Measurements from ENCODE around the gene PSD2. TPM values are rescaled to one million over a fixed set of nuclear protein-coding genes. Genes with fewer than 3 reads are reported as not detected.

Gene PSD2
- total RNA-seq, 1 experiment from 2014 or later: 0.22 TPM

DNA sequence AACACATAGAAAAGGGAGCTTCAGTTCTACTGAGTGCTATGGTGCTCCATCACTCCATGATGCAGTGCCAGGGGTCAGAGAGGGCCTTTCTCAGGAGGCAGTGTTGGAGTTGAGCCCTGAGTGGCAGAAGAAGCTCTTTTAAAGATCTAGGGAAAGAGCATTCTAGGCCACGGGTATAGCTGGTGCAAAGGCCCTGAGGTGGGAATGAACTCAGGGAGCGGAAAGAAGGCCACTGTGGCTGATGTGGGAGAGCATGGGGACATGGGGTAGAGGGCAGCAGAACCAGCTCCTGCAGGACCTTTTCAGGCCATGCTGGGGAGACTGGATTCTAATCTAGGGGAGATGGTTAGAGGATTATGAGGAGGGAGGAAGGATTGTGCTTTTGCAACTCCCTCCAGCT, 9.9 kb downstream of the PSD2 start:
- no peak overlapping the region for H3K27ac Mint-ChIP-seq
- no peaks in the 10 kb centered on the region for H3K4me1 ChIP-seq (ENCODE audit: insufficient read depth, low read length)
- H3K36me3 Mint-ChIP-seq (ENCODE audit: insufficient read depth in 1 of 3, low read depth in 3 of 3): no peaks in the 10 kb centered on the region
- H4K5ac ChIP-seq (ENCODE audit: insufficient read length, low read depth, low read length): no peak overlapping the region
- DNase-seq: no peak
- H2BK20ac ChIP-seq (ENCODE audit: low read depth, low read length, poor library complexity, severe bottlenecking): no peak overlapping the region
- H3K9me3 Mint-ChIP-seq: no peaks in the 10 kb centered on the region; a peak in 2 of 5 replicates
- H4K8ac ChIP-seq (replicated peaks; ENCODE audit: insufficient read length, low read depth, low read length): no peak overlapping the region
- H3K4ac ChIP-seq (ENCODE audit: low read depth, low read length): no peak overlapping the region
- no peak for TF ChIP-seq CTCF (conservative IDR thresholded peaks at IDR 0.05)
- no CpG with 5 or more reads among the region's 2 CpGs for WGBS (ENCODE audit: extremely low coverage, insufficient read length, low lambda C conversion rate)
- H4K20me1 ChIP-seq (ENCODE audit: control insufficient read depth, insufficient read depth, insufficient read length): no peaks in the 10 kb centered on the region
- no peaks in the 10 kb centered on the region for H3K23me2 ChIP-seq (ENCODE audit: insufficient read length, low read depth, low read length, poor library complexity, severe bottlenecking)
- no peak overlapping the region for H2BK12ac ChIP-seq (ENCODE audit: insufficient read length, low read depth, low read length)
- H2BK5ac ChIP-seq (ENCODE audit: insufficient read length, low read length): no peak overlapping the region
- H3K9me3 ChIP-seq (ENCODE audit: control insufficient read depth, low read depth, low read length): no peaks in the 10 kb centered on the region
- no peak overlapping the region for H3K4me2 ChIP-seq (ENCODE audit: insufficient read depth, insufficient read length, low read length)
- H2BK15ac ChIP-seq (ENCODE audit: low read depth, low read length): no peak overlapping the region
- H3K79me2 ChIP-seq (ENCODE audit: insufficient read depth, low read length): no peaks in the 10 kb centered on the region
- H3K27me3 Mint-ChIP-seq (ENCODE audit: low read depth): peaks cover 59% of the 10 kb centered on the region
- H2AK5ac ChIP-seq (ENCODE audit: insufficient read length, low read length): no peak overlapping the region
- 0 out of 4 replicates have a peak, but pooled peaks cover 2% of the 10 kb centered on the region in 2 experiments for H3K4me1 Mint-ChIP-seq
- no peak overlapping the region for H3K9ac ChIP-seq (ENCODE audit: extremely low read depth, insufficient read length, low read length)
- peaks cover 3% of the 10 kb centered on the region; the same call in 1 of the 2 replicates for H3K27me3 ChIP-seq (ENCODE audit: insufficient read depth, low read length)
- no peak overlapping the region for H3K23ac ChIP-seq (ENCODE audit: insufficient read length, low read depth, low read length)
- no peak overlapping the region for H3K27ac ChIP-seq (ENCODE audit: insufficient read length, low read depth, low read length)
- no peak overlapping the region for H2AFZ ChIP-seq (ENCODE audit: low read length)
- no peak overlapping the region for H4K91ac ChIP-seq (ENCODE audit: insufficient read length, low read depth, low read length)
- no peak overlapping the region for H3K14ac ChIP-seq (ENCODE audit: insufficient read depth, low read length)
- H3K56ac ChIP-seq (ENCODE audit: insufficient read length, low read depth, low read length): no peak overlapping the region
- H3K18ac ChIP-seq (ENCODE audit: insufficient read length, low read depth, low read length): no peak overlapping the region
- no peak overlapping the region for H2BK120ac ChIP-seq (ENCODE audit: low read depth, low read length, poor library complexity, severe bottlenecking)
- no peak overlapping the region for H3K4me3 Mint-ChIP-seq
- H3K79me1 ChIP-seq (ENCODE audit: insufficient read depth, low read depth, low read length, poor library complexity, severe bottlenecking): no peaks in the 10 kb centered on the region
- no peak overlapping the region for H3T11ph ChIP-seq (ENCODE audit: low read length)

Data from H9 (cell line).